ENCODE data around the gene TAF1B.

- no peak for TF ChIP-seq CTCF (IDR thresholded peaks at IDR 0.05; ENCODE audit: extremely low read depth in 1 of 2, insufficient read depth in 1 of 2, low read depth in 1 of 2, low read length in 2 of 2)
- TF ChIP-seq EZH2 (IDR thresholded peaks at IDR 0.05; ENCODE audit: borderline replicate concordance, low read depth, low read length, severe bottlenecking) = no peak
- no peak for TF ChIP-seq POLR2A (IDR thresholded peaks at IDR 0.05; ENCODE audit: low read depth, low read length)
- TF ChIP-seq JUN (IDR thresholded peaks at IDR 0.05; ENCODE audit: borderline replicate concordance, insufficient read depth, insufficient read length, low read depth) = no peak
- no peak for TF ChIP-seq POLR2AphosphoS5 (IDR thresholded peaks at IDR 0.05; ENCODE audit: insufficient read depth, low read depth, low read length)
Observed at GRCh38 chr2:9831670-9832069, 11.6 kb upstream of the TAF1B start.

Data from endothelial cell of umbilical vein (primary cell).